Measurements from ENCODE around the gene WDR47.
"Not testable (repeated sequence)": the region's sequence is repeated elsewhere in the genome, so short reads cannot be mapped to it uniquely, and the experiment has no call there.

The WDR47 gene

GRCh38 chr1:109050228-109050995 lies 8.5 kb upstream of the WDR47 start:
- DNase-seq = no peak

DNA sequence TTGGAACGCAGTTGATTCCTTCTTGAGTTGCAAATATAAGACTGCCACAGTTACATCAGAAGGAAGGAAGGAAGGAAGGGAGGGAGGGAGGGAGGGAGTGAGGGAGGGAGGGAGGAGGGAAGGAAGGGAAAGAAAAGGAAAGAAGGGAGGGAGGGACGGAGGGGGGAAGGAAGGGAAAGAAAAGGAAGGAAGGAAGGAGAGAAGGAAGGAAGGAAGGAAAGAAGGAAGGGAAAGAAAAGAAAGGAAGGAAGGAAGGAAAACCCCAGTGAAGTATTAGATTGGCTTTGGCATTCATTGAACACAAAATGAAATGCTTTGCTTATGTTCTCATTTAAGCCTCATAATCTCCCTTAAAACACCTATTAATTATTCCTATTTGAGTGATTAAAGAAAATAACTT lies 6.4 kb upstream of the WDR47 start:
- no peak for DNase-seq

DNA sequence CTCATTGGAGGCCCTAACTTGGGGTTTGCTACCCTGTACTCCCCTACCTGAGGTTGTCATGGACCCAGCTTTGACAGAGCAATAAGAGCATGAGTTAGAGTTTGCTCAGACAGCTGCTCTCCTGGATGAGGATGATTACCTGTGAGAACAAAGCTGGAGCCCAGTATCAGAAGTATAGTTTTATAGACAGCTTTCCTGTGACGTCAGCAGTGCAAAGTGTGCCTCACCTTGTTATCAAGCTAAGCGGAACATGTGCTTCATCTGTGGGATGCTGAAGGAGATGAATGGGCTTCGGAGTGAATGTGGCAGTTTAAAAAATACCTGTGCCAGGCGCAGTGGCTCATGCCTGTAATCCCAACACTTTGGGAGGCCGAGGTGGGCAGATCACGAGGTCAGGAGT lies 5.4 kb upstream of the WDR47 start:
- DNase-seq = no peak

DNA sequence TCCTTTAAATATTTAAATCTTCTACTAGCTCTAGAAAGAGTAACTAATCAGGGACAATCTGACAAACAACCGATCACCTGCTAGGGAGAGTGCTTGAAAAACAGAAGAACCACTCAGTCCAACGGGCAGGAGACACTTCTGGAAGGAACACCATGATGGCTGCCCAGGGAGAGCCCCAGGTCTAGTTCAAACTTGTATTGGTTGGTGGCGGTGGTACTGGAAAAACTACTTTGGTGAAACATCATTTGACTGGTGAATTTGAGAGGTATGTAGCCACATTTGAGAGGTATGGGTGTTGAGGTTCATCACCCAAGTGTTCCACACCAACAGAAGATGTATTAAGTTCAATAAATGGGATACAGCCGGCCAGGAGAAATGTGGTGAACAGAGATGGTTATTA lies 4.8 kb upstream of the WDR47 start:
- no peak for DNase-seq

GRCh38 chr1:109045595-109045994 lies 3.7 kb upstream of the WDR47 start:
- no peak for DNase-seq

GRCh38 chr1:109040989-109041620 lies 797 bp downstream of the WDR47 start:
- peak; percentile 34 for DNase-seq

DNA sequence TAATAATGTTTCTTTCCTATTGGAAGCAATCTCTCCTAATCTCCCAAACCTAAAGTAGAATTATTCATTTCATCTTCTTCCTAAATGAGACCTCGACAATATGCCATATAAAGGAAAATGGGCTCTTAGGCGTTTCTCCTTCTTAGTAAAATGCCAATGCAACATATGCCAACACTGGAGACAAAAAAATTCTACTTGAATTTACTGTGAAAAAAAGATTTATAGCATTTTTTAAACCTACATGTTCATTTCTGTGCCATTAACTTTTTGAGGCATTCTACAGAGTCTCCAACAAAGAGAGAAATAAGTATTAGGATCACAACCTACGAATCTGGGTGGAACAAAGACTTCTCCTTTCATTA lies 1.3 kb downstream of the WDR47 start:
- DNase-seq = no peak

DNA sequence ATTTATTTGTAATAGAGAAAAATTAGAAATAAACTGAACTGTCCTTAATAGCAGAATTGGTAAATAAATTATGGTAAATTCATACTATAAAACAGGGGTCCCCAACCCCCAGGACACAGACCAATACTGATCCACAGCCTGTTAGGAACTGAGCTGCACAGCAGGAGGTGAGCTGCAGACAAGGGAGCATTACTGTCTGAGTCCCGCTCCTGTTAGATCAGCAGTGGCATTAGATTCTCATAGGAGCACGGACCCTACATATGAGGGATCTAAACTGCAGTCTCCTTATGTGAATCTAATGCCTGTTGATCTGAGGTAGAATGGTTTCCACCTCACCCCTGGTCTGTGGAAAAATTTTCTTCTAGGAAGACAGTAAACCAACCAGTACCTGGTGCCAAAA lies 7.5 kb downstream of the WDR47 start:
- no peak for DNase-seq

DNA sequence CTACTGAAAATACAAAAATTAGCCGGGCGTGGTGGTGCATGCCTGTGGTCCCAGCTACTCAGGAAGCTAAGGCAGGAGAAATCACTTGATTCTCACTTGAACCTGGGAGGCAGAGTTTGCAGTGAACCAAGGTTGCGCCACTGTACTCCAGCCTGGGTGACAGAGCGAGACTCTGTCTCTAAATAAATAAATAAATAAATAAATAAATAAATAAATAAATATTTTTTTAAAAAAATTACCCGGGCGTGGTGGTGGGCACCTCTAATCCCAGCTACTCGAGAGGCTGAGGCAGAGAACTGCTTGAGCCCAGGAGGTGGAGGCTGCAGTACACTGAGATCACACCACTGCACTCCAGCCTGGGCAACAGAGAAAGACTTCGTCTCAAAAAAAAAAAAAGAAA lies 12.4 kb downstream of the WDR47 start:
- DNase-seq = not testable (repeated sequence)

- no peak for DNase-seq
Measured at GRCh38 chr1:109027841-109028240, 14.1 kb downstream of the WDR47 start.

GRCh38 chr1:109025694-109026093 lies 16.2 kb downstream of the WDR47 start:
- no peak for DNase-seq

DNA sequence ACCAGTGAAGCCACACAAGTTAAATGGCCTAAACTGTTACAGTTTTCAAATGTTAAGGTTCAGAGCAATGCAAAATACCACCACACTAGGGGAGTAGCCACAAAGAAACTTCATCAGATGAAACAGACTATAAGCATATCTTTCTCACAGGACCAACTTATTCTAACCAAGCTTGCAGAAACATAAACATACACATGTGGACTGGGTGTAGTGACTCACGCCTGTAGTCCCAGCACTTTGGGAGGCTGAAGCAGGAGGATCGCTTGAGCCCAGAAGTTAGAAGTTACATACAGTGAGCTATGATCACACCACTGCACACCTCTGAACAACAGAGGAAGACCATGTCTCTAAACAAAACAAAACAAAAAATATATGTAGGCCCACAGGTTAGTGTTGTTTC lies 17.3 kb downstream of the WDR47 start:
- no peak for DNase-seq

DNA sequence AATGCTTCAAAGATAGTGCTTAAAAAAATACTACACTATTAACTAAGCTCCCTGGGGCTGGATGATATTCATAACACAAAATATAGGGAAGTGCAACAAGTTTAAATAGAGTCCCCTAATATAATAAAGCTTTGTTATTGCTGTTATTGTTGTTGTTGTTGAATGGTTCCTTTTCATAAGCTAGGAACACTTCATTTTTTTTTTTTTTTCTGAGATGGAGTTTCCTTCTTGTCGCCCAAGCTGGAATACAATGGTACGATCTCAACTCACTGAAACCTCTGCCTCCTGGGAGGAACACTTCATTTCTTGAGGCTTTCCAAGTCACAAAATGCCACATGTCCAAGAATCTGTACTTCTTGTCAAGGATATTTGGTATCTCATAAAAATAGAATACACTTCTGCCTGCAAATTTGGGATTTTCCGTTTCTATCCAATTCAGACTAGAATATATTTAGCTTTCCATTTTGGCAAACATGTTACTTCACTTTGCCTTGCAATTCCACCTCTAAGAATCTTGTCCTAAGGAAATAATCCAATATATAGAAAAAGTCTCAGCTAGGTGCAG lies 21.1 kb downstream of the WDR47 start:
- no peak for DNase-seq

DNA sequence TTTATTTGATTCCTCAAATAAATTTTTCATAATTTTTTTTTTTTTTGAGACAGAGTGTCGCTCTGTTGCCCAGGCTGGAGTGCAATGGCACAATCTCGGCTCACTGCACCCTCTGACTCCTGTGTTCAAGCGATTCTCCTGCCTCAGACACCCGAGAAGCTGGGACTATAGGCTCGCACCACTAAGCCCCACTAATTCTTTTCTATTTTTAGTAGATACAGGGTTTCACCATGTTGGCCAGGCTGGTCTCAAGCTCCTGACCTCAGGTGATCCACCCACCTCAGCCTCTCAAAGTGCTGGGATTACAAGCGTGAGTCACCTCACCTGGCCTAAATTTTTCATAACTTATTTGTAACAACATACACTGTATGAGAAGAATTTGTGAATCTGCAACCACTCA lies 24.2 kb downstream of the WDR47 start:
- DNase-seq = not testable (repeated sequence)

DNA sequence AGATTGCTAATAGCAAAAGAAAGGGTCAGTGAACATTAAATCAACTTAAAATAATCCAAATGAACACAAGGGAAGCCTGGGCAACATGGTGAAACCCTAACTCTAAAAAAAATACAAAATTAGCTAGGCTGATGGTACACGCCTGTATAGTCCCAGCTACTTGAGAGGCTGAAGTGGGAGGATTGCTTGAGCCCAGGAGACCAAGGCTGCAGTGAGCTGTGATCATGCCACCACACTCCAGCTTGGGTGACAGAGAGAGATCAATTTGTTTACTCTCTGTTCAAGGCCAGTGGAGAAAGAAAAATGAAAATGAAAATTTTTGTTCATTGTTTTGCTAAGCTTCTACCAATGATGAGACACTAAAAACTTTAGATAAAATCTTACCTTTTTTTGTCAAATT lies 24.8 kb downstream of the WDR47 start:
- DNase-seq = no peak

DNA sequence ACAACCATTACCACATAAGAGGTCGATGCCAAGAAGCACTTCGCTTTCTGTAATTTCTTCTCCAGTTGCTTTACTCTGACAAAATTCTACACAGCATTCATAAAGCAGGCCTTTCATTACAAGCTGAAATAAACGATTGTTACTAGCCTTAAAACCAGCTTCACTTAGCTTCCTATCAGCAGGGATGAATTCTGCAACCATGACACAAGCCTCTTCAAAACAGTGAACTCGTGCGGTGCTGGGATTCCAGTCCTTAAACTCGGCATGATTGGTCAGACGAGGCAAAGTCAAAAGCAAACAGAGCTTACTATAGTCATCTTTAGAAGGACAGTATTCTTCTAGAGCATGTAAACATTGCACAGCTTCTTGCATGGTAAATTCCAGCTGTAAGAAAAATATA lies 30.6 kb downstream of the WDR47 start:
- DNase-seq = no peak

GRCh38 chr1:108996622-108997021 lies 45.3 kb downstream of the WDR47 start:
- DNase-seq = not testable (repeated sequence)

DNA sequence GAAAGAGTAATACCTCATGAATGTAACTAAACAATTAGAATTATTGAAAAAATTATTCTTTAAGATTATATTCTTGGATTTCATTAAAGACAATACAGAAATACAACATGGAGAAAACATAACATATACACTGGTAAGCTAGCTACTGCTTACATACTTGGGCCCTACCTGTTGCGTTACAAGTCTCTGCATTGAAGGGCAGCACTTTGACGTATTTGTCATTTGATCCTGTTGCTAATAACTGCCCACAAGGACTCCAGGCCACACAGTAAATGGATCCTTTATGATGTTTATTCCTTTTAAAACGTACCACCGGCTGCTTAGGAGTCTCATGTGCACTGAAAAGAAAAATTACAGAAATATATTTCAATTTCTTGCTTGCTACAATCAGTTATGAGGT lies 58.8 kb downstream of the WDR47 start:
- no peak for DNase-seq

GRCh38 chr1:108976658-108977057 lies 65.2 kb downstream of the WDR47 start:
- DNase-seq = no peak

GRCh38 chr1:108972951-108973350 lies 69.0 kb downstream of the WDR47 start:
- DNase-seq = no peak

DNA sequence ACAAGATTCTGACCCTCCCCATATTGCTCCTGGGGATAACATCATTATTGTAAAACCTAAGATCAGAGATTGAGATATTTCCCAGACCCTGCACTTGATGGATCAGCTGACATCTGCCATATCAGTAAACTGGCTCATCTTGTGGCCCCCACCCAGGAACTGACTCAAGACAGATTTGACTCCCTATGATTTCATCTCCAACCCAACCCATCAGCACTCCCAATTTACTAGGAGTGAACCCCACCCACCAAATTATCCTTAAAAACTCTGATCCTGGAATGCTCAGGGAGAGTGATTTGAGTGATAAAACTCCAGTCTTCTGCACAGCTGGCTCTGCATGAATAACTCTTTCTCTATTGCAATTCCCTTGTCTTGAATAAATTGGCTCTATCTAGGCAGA lies 72.6 kb downstream of the WDR47 start:
- DNase-seq = no peak

- peak; percentile 94 for DNase-seq
Measured at GRCh38 chr1:108963052-108963686, 78.7 kb downstream of the WDR47 start, which contains the start of gene CLCC1. Gene CLCC1 (minus strand): TSS chr1:108963484. CDS start chr1:108950437, 13,047 bp downstream.

- peak; percentile 36 for DNase-seq
Measured at GRCh38 chr1:108962681-108963051, 79.2 kb downstream of the WDR47 start.
